Astrocyte (in vitro differentiated cells and primary cell): Measurements from ENCODE around the gene KDM4B. TPM values are rescaled to one million over a fixed set of nuclear protein-coding genes. Genes with fewer than 3 reads are reported as not detected.

Experiments
- DNase-seq: peaks from one replicate; pipeline ENCODE4 v3.0.0-alpha.2; 2010; ENCODE audit warnings: low read depth
- FAIRE-seq: peaks from 2 replicates; lab custom pipeline; 2011; peaks lifted over from hg19 to GRCh38; lab: Jason Lieb, UNC
- H2AFZ ChIP-seq: 2 replicates; pipeline ENCODE4 v1.6.0; 2012; ENCODE audit warnings: low read depth, low read length, inconsistent platforms
- H3K27ac ChIP-seq: 2 replicates; pipeline ENCODE4 v1.5.1; 2011; ENCODE audit warnings: low read depth, low read length, inconsistent platforms
- H3K27me3 ChIP-seq: 2 replicates; pipeline ENCODE4 v1.6.0; 2011; ENCODE audit warnings: low read length, inconsistent platforms; ENCODE audit not compliant: insufficient read depth
- H3K36me3 ChIP-seq: 2 replicates; pipeline ENCODE4 v1.5.1; 2011; ENCODE audit warnings: low read length, inconsistent platforms; ENCODE audit not compliant: insufficient read depth
- H3K4me1 ChIP-seq: 2 replicates; pipeline ENCODE4 v1.5.1; 2011; ENCODE audit warnings: low read length, inconsistent platforms; ENCODE audit not compliant: insufficient read depth
- H3K4me2 ChIP-seq: 2 replicates; pipeline ENCODE4 v1.6.0; 2012; ENCODE audit warnings: low read length, inconsistent platforms
- H3K4me3 ChIP-seq: 2 replicates; pipeline ENCODE4 v1.5.1; 2011; ENCODE audit warnings: low read depth, mild to moderate bottlenecking, low read length, inconsistent platforms; ENCODE audit not compliant: insufficient read depth
- H3K79me2 ChIP-seq: 2 replicates; pipeline ENCODE4 v1.6.0; 2012; ENCODE audit warnings: mild to moderate bottlenecking, low read length, inconsistent platforms; ENCODE audit not compliant: insufficient read depth
- H3K9ac ChIP-seq: 2 replicates; pipeline ENCODE4 v1.6.0; 2012; ENCODE audit warnings: mild to moderate bottlenecking, low read length, inconsistent platforms
- H3K9me3 ChIP-seq: 2 replicates; pipeline ENCODE4 v1.5.1; 2012; ENCODE audit warnings: low read depth, mild to moderate bottlenecking, low read length, inconsistent platforms; ENCODE audit not compliant: insufficient read depth
- H4K20me1 ChIP-seq: 2 replicates; pipeline ENCODE4 v1.6.0; 2012; ENCODE audit warnings: low read length, inconsistent platforms; ENCODE audit not compliant: insufficient read depth
- H3K27ac Mint-ChIP-seq: one replicate; pipeline ENCODE4 v1.8.0; 2021; ENCODE audit warnings: mild to moderate bottlenecking, mixed read lengths; ENCODE audit not compliant: unreplicated experiment
- H3K27me3 Mint-ChIP-seq: one replicate; pipeline ENCODE4 v1.8.0; 2021; ENCODE audit warnings: low read depth, mixed read lengths; ENCODE audit not compliant: unreplicated experiment
- H3K36me3 Mint-ChIP-seq: one replicate; pipeline ENCODE4 v1.8.0; 2021; ENCODE audit warnings: low read depth, mixed read lengths; ENCODE audit not compliant: unreplicated experiment
- H3K4me1 Mint-ChIP-seq: one replicate; pipeline ENCODE4 v1.8.0; 2021; ENCODE audit warnings: low read depth, mixed read lengths; ENCODE audit not compliant: unreplicated experiment
- H3K4me3 Mint-ChIP-seq: one replicate; pipeline ENCODE4 v1.8.0; 2021; ENCODE audit warnings: mild to moderate bottlenecking, moderate library complexity, mixed read lengths; ENCODE audit not compliant: unreplicated experiment
- H3K9me3 Mint-ChIP-seq: one replicate; pipeline ENCODE4 v1.8.0; 2021; ENCODE audit warnings: mild to moderate bottlenecking, mixed read lengths; ENCODE audit not compliant: unreplicated experiment
- EZH2 ChIP-seq: IDR thresholded peaks from 2 replicates; pipeline ENCODE4 v1.6.1; 2012; ENCODE audit warnings: mild to moderate bottlenecking, low read length, inconsistent platforms; ENCODE audit not compliant: insufficient read depth
- total RNA-seq: library from RNA; stranded (reverse); gene quantifications from 2 replicates; pipeline ENCODE4 v1.2.1, GENCODE V29; 2021
- TF ChIP-seq, protein P1 (sequence below): IDR thresholded peaks from 2 replicates; pipeline ENCODE4 v1.5.1; 2011; ENCODE audit warnings: low read depth, mild to moderate bottlenecking, inconsistent platforms, low read length, moderate library complexity; ENCODE audit not compliant: insufficient read depth

KDM4B gene
- total RNA-seq, 1 donor from 2014 or later: 55.2 TPM

DNA sequence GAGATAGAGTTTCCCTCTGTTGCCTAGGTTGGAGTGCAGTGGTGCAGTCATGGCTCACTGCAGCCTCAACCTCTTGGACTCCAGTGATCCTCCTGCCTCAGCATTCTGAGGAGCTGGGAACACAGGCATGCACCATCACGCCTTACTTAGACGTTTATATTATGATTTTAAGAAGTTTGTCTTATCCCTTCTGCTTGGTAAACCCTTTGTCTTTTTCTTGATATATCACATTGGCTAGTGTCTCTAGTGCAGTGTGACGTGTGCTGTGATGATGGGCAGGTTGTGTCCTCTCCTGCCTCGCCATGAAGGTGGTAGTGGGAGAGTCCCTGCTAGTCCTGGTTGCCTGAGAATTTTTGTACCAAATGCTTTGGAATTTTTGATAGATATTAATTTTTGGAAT is 93.9 kb downstream of the KDM4B start:
- Mint-ChIP-seq H3K27ac (no peak overlapping the region), H3K4me3 (no peak overlapping the region), H3K4me1 (no peaks in the 10 kb centered on the region), H3K9me3 (no peaks in the 10 kb centered on the region), H3K27me3 (no peaks in the 10 kb centered on the region), H3K36me3 (peaks cover 29% of the 10 kb centered on the region)
- no peaks in the 10 kb centered on the region for H3K27me3 ChIP-seq
- H2AFZ ChIP-seq: no peak overlapping the region
- no peak for TF ChIP-seq EZH2
- TF ChIP-seq, protein P1, sequence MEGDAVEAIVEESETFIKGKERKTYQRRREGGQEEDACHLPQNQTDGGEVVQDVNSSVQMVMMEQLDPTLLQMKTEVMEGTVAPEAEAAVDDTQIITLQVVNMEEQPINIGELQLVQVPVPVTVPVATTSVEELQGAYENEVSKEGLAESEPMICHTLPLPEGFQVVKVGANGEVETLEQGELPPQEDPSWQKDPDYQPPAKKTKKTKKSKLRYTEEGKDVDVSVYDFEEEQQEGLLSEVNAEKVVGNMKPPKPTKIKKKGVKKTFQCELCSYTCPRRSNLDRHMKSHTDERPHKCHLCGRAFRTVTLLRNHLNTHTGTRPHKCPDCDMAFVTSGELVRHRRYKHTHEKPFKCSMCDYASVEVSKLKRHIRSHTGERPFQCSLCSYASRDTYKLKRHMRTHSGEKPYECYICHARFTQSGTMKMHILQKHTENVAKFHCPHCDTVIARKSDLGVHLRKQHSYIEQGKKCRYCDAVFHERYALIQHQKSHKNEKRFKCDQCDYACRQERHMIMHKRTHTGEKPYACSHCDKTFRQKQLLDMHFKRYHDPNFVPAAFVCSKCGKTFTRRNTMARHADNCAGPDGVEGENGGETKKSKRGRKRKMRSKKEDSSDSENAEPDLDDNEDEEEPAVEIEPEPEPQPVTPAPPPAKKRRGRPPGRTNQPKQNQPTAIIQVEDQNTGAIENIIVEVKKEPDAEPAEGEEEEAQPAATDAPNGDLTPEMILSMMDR: no peak
- no peaks in the 10 kb centered on the region for H3K9me3 ChIP-seq
- H3K79me2 ChIP-seq: no peaks in the 10 kb centered on the region
- H3K9ac ChIP-seq: no peak overlapping the region
- H3K27ac ChIP-seq: no peak overlapping the region
- H3K4me2 ChIP-seq: no peak overlapping the region
- H3K4me3 ChIP-seq: no peak overlapping the region
- DNase-seq (no peak), FAIRE-seq (no peak)
- H4K20me1 ChIP-seq: peaks cover 74% of the 10 kb centered on the region
- H3K4me1 ChIP-seq: peaks cover 13% of the 10 kb centered on the region
- H3K36me3 ChIP-seq: peaks cover 2% of the 10 kb centered on the region

DNA sequence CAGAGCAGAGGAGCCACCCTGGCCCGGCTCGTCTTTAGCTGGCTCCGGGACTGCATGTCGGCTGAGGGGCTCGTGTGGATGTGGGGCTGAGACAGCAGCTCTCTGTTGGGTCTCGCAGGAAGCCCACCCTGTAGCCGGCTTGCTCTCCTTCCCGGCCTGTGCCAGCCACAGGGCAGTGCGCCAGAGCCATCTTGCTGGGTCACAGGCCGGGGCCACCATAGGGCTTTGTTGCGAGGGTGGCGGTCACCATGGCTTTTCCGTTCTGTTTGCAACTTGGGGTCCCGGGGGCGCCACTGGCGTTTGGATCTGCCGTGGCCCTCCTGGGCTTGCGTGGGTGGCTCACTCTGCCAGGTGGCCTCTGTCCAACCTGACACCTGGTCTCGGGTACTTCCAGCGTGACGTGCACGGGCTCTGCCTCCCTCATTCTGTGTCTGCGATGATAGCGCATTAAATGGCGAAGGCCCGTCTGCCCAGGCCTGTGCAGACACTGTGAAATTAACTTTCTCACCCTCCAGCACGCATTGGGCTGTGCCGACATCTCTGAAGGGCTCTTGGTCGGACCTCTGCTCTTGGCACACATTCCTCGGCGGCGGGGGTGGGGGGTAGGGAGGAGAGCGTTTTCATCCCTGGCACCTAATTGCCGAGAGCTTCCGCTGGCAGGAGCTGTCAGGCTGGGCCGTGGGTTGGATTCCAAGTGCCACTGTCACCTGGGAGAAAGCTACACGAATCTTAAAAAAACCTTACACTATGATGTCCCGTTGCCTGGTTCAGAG is 95.1 kb downstream of the KDM4B start:
- no peaks in the 10 kb centered on the region for H3K9me3 ChIP-seq
- FAIRE-seq (no peak), DNase-seq (no peak)
- peaks cover 2% of the 10 kb centered on the region for H3K36me3 ChIP-seq
- Mint-ChIP-seq H3K4me1 (no peaks in the 10 kb centered on the region), H3K9me3 (no peaks in the 10 kb centered on the region), H3K4me3 (no peak overlapping the region), H3K36me3 (peaks cover 29% of the 10 kb centered on the region), H3K27me3 (no peaks in the 10 kb centered on the region), H3K27ac (no peak overlapping the region)
- no peak overlapping the region for H3K9ac ChIP-seq
- peaks cover 68% of the 10 kb centered on the region for H4K20me1 ChIP-seq
- TF ChIP-seq, protein P1: no peak
- no peak for TF ChIP-seq EZH2
- no peak overlapping the region for H3K4me2 ChIP-seq
- no peak overlapping the region for H3K4me3 ChIP-seq
- H3K27ac ChIP-seq: no peak overlapping the region
- H2AFZ ChIP-seq: no peak overlapping the region
- no peaks in the 10 kb centered on the region for H3K79me2 ChIP-seq
- no peaks in the 10 kb centered on the region for H3K27me3 ChIP-seq
- peaks cover 4% of the 10 kb centered on the region for H3K4me1 ChIP-seq

DNA sequence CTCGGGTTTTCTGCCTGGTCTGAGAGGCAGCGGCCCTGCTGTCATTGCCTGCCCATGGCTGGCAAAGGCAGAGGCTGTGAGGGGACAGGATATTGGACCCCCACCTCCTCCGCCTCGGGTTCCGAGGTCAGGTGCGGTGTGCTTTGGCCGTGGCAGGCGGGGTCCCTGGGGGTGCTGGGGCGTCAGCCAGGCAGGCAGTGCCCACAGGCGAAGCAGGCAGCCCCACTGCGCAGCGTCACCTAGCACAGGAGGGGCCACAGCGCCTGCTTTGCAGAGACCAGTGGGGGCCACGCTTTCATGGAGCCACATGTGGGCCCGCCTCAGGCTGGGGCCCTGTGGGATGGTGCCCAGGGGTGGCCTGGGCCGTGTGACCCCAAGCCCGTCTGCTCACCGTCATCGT is 96.0 kb downstream of the KDM4B start:
- no peaks in the 10 kb centered on the region for H3K79me2 ChIP-seq

More for the DNA sequence above, 96.0 kb downstream of the KDM4B start:
- H3K27me3 Mint-ChIP-seq: no peaks in the 10 kb centered on the region
- no peaks in the 10 kb centered on the region for H3K9me3 Mint-ChIP-seq
- Histone ChIP-seq H3K27ac (no peak overlapping the region), H4K20me1 (peaks cover 65% of the 10 kb centered on the region), H3K4me2 (no peak overlapping the region), H3K27me3 (no peaks in the 10 kb centered on the region), H3K9me3 (no peaks in the 10 kb centered on the region), H3K4me3 (no peak overlapping the region), H3K36me3 (peaks cover 2% of the 10 kb centered on the region), H3K4me1 (no peaks in the 10 kb centered on the region), H3K9ac (no peak overlapping the region), H2AFZ (no peak overlapping the region)
- no peaks in the 10 kb centered on the region for H3K4me1 Mint-ChIP-seq
- FAIRE-seq: no peak
- peaks cover 29% of the 10 kb centered on the region for H3K36me3 Mint-ChIP-seq
- DNase-seq: no peak
- H3K27ac Mint-ChIP-seq: no peak overlapping the region
- H3K4me3 Mint-ChIP-seq: no peak overlapping the region
- TF ChIP-seq, protein P1: no peak
- no peak for TF ChIP-seq EZH2
